ENCODE results near the gene GLCCI1.
"Not testable (repeated sequence)": the region's sequence is repeated elsewhere in the genome, so short reads cannot be mapped to it uniquely, and the experiment has no call there.

The GLCCI1 gene

GRCh38 chr7:8056439-8056838 is 87.8 kb downstream of the GLCCI1 start:
- no peak for DNase-seq

GRCh38 chr7:8057566-8057965 is 89.0 kb downstream of the GLCCI1 start:
- DNase-seq, result no peak

GRCh38 chr7:8058322-8058721 is 89.7 kb downstream of the GLCCI1 start:
- DNase-seq, result no peak

- no peak for DNase-seq
These were observed 90.3 kb downstream of the GLCCI1 start for GRCh38 chr7:8058852-8059251.

- no peak for DNase-seq
These were observed 91.6 kb downstream of the GLCCI1 start for GRCh38 chr7:8060241-8060640.

GRCh38 chr7:8063300-8063699 is 94.7 kb downstream of the GLCCI1 start:
- not testable (repeated sequence) for DNase-seq

- no peak for DNase-seq
These were observed 95.2 kb downstream of the GLCCI1 start for GRCh38 chr7:8063706-8064297.

- no peak for DNase-seq
These were observed 96.2 kb downstream of the GLCCI1 start for GRCh38 chr7:8064828-8065227.

- DNase-seq, result no peak
These were observed 96.8 kb downstream of the GLCCI1 start for GRCh38 chr7:8065356-8065813.

GRCh38 chr7:8068892-8069686 is 100.5 kb downstream of the GLCCI1 start:
- no peak for DNase-seq

GRCh38 chr7:8070451-8071180 is 102.0 kb downstream of the GLCCI1 start:
- DNase-seq, result no peak

GRCh38 chr7:8078418-8078817 is 109.8 kb downstream of the GLCCI1 start:
- DNase-seq, result no peak

- DNase-seq, result no peak
These were observed 114.2 kb downstream of the GLCCI1 start for GRCh38 chr7:8082762-8083161.

- DNase-seq, result no peak
These were observed 116.2 kb downstream of the GLCCI1 start for GRCh38 chr7:8084836-8085235.

- DNase-seq, result no peak
These were observed 116.8 kb downstream of the GLCCI1 start for GRCh38 chr7:8085420-8085819.

GRCh38 chr7:8086239-8086638 is 117.6 kb downstream of the GLCCI1 start:
- no peak for DNase-seq

GRCh38 chr7:8089036-8089780 is 120.6 kb downstream of the GLCCI1 start:
- no peak for DNase-seq

GRCh38 chr7:8092140-8092539 is 123.5 kb downstream of the GLCCI1 start:
- DNase-seq, result no peak

GRCh38 chr7:8094164-8095140 is 125.9 kb downstream of the GLCCI1 start:
- DNase-seq, result no peak

- not testable (repeated sequence) for DNase-seq
These were observed 132.7 kb downstream of the GLCCI1 start for GRCh38 chr7:8101292-8101691.

GRCh38 chr7:8103282-8103681 is 134.7 kb downstream of the GLCCI1 start:
- DNase-seq, result no peak
